Activated CD4-positive, CD25-positive, alpha-beta regulatory T cell (primary cell): ENCODE measurements around the gene GPR65.
A peak's percentile ranks its signal among the peaks of the same experiment; 100 is the strongest.

Experiments used
- DNase-seq, 4 experiments: peaks; one replicate each; lab custom pipeline; 2025; lab: John Stamatoyannopoulos, UW

GPR65 gene, protein sequence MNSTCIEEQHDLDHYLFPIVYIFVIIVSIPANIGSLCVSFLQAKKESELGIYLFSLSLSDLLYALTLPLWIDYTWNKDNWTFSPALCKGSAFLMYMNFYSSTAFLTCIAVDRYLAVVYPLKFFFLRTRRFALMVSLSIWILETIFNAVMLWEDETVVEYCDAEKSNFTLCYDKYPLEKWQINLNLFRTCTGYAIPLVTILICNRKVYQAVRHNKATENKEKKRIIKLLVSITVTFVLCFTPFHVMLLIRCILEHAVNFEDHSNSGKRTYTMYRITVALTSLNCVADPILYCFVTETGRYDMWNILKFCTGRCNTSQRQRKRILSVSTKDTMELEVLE

DNA sequence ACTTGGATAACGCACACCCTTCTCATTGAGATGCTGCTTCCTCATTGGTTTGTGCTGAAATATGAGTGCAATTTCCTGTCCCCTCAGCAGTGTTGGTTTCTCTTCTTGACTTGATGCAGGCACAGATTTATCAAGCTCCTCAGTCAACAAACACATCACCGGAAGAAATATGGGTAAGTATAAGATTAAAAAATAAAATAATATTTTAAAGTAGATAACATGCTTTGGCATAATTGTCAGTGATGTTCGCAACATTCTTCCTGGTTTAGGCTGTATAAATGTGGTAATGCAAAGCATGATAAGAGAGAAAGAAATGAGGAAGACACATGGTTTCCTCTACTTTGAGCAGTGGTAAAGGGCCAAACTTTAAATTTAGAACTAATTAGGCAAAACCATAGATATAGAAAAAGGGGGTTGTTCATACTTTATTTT is at the start of gene GPR65:
Gene GPR65, plus strand, starts transcription at position 86 of the 432 bp plus-strand sequence. CDS start 5,713 bp downstream, outside the sequence.
- DNase-seq: no peak

DNA sequence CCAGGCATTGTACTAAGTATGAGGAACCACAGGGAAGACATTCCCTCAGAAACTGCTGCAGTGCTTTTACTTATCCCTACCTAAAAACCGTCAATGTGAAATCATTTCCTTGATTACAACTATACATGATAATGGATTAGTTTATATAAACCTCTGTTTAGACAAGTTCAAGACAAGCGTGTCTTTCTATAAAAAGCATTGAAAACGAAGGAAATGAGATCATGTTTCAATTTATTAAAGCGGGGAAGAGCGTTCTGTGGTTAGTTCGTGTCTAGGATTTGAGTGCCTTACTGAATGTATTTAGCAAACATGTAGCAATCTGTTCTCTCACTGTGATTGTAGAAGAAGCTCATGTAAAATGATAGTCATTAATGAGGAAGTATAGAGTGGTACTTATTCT is 49.4 kb upstream of the GPR65 start:
- no peak for DNase-seq

DNA sequence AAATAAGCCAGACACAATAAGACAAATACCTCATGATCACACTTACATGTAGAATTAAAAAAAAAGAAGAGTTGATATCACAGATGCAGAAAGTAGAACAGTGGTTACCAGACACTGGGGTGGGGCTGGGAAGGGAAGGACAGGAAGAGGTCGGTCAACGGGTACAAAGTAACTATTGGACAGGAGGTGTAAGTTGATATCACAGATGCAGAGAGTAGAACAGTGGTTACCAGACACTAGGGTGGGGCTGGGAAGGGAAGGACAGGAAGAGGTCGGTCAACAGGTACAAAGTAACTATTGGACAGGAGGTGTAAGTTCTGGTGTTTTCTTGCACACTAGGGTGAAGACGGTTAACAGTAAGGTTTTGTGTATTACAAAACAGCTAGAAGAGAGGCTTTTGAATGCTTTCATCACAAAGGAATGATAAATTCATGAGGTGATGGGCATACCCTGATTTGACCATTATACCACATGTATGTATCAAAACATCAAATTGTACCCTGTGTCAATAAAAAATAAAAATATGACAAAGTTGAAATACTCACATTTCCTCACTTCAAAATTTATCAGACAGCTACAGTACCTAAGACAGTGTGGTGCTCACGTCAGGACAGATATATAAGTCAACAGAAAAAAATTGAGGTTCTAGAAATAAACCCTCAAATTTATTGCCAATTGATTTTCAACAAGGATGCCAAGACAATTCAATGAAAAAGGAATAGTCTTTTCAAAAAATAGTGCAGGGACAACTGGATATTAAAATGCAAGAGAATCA is 44.7 kb upstream of the GPR65 start:
- no peak for DNase-seq

DNA sequence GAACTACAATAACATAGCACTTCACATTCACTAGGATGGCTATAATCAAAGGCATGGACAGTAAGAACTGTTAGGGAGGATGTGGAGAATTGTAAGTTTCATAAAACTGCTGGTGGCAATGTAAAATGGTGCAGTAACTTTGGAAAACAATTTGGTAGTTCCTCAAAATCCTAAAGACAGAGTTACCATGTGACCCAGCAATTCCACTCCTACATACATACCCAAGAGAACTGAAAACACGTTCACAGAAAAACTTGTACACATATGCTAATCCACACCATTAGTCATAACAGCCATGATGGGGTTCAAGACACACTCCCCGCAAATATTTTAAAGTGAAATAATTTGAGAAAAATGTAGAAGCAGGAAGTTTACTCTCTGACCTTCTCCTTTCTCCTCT is 43.7 kb upstream of the GPR65 start:
- no peak for DNase-seq

DNA sequence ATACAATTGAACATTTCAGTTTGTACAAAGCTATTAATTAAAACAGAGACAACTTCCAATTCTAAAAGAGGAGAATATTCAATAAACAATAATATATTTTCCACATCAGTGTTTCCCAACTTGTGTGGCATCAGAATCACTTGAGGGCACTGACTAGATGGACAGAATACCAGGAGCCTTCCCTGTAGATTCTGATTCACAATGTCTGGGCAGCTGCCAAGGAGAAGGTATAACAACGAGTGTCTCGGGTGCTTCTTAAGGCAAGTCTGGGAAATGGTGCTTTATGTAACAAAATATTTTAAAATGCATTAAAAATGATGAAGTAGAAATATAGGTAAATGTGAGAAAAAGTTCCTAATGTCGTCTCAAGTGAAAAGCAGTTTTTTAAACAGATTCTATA is 38.1 kb upstream of the GPR65 start:
- no peak for DNase-seq

DNA sequence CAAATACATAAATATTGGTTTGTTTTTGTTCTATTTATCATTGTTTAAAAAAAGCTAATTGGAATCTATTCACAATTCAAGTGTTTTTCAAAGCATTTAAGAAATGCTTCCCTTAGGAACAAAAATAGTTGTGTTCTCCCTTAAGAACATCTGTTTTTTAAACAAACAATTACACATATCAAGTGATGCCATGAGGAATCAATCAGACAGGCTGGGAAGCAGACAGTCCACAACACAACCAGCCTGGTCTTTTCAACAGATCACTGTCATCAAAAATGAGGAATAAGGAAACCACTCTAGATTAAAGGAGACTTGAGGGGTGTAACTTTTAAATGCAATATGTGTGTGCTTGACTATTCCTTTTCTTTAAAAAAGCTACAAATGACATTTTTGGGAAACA is 37.4 kb upstream of the GPR65 start:
- DNase-seq: no peak

DNA sequence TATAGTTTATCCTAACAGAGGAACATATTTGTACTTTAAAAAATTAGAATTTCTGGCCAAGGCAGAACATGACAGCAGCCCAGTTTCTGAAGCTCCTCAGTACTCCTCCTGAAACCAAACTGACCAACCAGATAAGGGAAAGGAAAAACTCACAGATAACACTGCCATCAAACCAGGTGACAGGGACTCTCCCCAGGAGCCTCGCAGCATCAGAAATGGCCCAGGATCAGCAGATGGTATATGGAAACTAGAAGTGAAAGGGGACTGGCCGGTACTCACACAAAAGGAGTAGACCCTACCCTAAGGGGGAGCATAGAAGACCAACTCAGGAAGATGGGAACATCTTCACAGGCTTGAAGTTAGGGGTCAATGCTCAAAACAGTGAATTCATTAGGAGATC is 33.9 kb upstream of the GPR65 start:
- DNase-seq: no peak

DNA sequence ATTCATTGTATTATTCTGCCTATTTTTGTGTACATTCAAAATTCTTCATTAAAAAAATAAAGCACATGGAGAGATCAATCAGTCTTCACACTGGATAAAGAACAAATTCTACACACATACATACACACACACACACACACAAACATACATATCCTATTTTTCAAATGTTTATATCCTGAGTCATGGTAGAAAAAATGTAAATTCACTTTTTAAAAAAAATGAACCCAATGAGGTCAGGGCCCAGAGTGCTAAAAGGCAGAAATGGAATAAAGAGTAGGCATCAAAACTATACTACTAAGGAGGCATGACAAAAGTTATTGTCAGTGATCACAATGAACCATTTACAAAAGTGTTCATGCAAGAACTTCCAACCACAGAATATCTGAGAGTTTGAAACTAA is 29.3 kb upstream of the GPR65 start:
- no peak for DNase-seq

DNA sequence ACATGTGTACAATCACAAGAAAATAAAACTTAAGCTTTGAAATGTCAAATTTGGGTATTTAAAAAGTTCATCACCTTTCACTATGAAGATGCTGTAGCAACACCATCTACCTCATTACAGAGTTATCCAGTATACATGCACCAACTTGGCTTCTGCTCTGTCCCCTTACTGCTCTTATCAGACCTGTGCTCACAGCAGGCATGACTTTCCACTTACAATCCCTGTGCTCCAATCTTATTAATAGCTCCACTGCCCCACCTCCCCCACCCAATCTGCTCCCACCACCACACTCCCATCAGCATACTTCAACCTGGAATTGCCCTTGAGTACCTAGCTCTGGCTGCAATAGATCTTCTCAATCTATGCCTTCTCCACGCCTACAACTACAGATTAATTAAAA is 25.2 kb upstream of the GPR65 start:
- DNase-seq: no peak

DNA sequence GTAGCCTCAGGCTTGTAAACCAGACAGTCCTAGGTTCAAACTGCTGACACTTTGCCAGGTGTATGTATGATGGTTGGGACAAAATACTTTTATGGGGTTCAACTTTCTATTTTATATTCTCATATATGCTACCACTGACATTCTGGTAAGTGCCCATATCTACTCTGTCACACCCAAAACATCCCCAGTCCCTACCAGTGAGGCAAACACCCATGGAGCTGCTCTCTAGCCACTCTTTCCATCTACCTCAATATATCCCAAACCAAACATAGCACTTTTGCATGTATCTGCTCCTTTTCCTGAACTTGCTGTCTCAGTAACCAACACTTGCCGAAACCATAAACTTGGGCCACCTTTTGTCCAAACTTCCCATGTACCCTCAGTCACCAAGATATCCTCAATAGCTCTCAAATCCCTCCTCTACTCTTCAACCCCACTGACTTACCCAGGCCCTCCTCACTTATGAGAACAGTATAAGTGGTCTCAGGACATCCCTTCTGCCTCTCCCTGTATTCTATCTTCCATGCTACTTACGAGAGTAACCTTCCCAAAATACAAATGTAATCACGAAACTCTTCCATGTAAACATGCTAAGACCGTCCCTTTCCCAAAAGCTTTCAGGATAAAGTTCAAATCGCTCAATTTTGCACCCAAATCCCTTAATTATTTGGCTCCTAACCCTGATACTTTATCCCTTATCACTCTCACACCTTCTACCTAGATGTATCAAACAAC is 15.5 kb upstream of the GPR65 start:
- no peak for DNase-seq

DNA sequence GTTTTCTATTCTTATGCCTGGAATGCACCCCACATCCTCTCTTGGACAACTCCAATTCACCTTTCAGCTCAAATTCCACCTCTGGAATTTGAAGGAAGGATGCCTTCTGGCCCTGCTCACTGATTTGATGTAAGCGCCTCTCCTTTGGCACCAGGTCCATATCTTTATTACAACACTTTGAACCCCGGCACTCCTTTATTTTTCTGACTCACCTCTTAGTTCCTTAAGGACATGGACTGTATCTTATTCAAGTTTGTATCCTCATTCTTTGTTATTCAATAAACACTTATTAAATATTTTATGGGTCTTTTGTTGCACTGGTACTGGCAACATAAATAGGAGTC is 15.0 kb upstream of the GPR65 start:
- no peak for DNase-seq

DNA sequence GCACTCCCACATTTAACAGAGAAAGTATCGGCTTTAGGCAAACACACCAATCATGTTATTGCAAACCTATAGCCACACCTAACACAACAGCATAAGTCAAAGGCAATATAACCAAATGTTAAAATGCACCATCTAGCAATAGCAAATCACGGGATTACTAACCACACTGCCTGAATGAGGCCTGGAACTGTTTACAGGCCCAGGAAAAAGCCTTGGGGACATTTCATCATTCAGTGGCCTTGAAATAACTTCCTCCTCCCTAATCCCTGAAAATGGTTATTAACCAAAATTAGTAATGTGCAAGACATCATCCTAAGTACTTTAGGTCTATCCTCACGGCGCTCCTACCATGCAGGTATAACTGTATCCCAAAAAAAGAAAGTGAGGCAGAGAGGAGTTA is 14.3 kb upstream of the GPR65 start:
- no peak for DNase-seq

DNA sequence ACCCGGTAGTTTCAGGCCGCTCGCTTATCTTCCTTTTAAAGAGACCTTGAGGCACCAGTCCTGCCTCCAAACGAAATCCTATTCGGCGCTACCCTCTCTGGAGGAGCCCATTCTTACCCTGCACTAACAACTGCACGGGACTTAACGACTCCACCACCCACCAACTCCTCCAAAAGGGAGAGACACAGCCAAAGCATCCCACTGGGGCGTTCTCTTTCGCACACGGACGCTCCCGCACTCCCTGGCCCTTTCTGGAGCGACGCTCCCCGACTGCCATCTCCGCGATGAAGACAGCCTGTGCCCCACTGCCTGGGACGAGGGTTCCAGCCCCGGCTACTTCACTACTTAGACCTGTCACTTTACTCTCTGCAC is 12.6 kb upstream of the GPR65 start:
- DNase-seq: no peak

DNA sequence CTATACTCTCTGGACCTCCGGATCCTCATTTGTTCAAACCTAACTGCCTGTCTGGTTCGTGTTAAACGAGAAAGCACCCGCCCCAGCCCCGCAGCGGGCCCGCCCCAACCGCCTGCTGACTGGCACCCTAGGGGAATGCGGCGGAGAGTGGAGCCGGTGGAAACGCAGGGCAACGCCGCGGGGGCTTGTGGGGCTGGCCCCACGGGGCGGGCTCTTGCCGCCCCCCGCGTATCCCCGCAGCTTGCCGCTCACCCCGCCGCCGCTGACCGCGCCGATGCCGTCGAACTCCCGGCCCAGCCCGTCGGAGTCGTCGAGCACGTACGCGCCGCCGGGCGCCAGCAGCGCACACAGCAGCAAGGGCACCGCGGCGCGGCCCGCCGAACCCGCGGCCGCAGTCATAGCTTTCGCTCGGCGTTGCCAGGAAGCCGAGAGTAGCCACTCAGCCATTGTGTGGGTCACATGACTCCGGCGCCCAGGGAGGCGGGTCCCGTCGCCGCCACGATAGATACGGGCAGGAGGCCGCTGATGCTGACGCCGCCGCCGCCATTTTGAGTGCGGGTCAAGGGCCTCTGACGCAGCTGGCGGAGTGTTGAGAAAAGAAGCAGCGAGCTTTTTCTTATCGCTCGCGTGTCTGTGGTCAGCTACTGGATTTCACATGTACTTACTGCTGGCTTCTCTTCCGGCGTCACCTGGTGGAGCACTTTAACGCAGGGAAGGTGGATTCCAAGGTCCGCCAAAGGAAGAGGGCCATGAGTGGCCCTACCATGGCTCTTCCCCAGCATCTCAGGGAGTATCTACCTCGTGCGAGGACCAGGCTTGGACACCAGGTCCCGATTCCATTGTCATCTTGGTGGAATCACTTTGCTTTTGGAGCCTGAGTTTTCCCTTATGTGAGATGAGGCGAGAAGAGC is 12.0 kb upstream of the GPR65 start, which contains the start of gene GALC:
Gene GALC, minus strand, starts transcription at position 465 of the 911 bp plus-strand sequence. Its CDS starts 18 bp downstream, at position 447.
- DNase-seq: peak; percentile 86 to 91 (median 88)

DNA sequence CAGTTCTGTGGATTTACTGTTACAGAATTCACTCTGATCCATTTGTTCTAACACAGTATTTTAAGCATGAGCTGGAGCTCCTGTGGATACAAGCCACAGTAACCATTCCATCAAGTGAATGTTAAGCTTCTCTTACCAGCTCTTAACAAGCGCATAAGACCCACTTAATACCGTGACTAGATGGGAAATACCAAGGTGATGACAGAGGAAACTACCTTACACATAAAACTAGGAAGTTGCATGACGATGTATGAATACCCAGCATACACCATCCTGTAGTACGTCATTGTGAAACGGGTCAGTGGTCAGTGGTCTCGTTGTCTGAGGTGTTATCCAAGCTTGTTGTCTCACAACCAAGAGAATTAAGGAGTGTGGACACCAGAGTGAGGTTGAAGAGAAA is 10.0 kb upstream of the GPR65 start:
- no peak for DNase-seq

DNA sequence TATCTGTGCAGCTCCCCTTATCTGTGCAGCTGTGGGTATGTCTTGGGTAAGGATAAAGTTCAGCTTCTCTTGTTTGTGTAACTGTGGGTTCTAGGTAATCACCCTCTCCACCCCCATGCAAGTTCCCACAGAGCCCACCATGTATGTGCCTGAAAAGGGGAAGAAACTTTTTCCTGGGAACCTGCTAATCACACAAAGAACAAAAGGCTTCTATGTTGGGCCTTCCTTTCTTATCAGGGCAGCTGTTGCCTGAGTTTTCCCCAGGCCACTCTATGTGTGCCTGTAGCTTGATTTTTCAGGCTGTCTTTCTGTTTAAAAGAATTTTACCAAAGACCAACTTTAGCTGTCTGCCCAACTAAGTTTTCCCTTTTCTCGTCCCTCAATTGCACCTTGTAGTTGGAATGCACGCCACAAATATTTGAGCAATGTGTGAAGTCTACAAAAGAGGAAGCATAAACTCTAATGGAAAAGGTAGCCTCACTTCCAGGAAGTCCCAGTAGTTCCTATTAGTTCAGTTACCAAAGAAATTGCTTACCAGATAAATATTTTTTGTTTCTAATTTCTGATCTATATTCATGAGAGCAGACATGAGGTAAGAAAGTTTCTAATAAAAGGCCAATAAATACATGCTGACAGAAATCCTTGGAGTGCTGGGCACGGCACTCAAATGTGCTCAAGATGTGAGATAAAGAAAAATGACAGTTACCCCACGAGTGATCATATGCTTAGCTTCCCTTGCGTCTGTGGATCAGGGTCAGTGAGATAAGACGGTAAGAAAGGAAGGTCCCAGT is 9.2 kb upstream of the GPR65 start:
- no peak for DNase-seq

DNA sequence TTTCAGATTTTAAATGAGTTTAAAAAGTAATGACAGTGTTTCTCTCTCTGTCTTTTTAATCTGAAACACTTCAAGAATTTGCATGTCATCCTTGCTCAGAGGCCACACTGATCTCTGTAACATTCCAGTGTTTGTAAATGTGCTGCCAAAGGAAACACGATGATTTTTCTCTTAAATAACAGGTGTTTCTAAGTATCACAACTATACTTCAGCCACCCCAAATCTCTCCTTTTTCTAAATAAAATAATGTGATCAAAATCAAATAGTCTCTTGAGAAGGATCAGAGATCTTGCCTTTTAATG is 8.7 kb upstream of the GPR65 start:
- DNase-seq: no peak

DNA sequence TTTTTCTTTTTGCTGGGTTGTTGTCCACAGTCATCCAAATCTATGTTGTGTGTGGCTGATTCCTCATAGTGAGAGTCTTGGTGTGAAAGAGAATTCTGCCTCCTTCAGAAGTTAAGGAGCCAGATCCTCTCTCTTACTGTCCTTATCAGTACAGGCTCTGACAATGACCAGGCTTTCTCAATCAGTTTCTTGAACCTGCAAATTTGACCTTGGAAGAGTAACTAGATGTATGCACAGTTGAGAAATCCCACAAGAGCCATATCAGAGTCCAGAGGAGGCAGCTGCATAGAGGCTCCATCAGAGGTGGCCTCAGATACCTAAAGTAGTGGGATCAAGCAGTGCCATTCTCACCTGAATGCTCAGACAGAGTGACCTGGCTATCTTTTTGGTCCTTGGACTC is 6.5 kb upstream of the GPR65 start:
- DNase-seq: no peak

DNA sequence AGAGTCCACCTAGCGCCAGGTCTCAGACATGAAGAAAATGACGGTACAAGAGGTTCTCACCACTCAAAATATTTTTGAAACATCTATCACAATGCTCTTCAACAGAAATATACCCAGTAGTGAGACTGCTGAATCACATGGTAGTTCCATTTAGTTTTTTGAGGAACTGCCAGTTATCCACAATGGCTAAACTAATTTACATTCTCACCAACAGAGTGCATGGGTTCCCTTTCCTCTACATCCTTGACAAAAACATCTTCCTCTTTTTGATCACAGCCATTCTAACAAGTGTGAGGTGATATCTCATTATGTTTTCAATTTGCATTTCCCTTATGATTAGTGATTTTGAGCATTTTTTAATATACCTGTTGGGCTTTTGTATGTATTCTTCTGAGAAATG is 5.7 kb upstream of the GPR65 start:
- DNase-seq: no peak

DNA sequence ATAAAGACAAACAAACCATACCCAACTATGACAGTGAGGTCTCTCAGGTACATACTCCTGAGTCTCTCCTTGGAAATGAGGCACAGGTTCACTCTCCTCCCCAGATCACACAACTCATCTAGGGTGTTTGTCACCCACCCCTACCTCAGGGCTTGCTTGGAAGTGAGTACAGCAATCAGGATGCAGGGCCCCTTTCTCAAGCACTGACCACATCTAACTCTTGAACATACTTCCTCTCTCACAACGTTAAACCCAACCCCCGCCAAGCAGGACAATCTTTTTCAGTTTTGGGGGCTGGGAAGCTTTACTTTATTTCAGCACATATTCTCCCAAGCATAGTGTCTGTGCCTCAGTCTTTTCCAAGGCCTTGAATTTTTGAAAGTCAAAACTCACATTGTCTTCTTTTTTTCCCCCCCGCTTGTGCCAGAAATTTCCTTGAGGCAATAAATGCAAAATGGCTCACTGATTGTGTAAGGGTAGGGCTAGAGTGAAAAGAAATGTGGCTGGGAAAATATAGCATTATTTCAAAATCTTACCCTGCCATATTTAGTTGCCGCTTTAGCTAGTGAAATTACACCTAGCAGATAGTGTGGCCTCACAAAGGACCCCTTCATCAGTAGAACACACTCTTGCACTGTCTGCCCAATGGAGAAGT is 2.4 kb upstream of the GPR65 start:
- no peak for DNase-seq

DNA sequence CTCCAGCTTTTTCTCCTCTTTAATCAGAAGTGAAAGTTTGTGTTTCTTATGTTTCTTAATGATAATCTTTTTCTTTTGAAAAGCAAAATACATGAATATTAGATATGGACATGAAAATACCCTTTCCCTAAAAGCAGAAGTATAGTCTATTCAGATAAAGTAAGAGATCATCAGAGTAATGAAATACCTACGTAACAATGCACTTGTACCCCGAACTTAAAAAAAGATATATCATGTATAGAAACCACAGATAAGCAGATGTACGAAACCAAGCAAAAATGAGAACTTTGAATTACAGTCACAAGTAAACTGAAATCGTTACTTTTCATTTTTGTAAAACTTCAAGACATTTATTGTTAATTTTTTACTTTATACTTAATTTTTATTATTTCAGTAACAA is 1.5 kb upstream of the GPR65 start:
- DNase-seq: no peak
